ENCODE measurements around the gene HEATR5B.
"Not testable (repeated sequence)": the region's sequence is repeated elsewhere in the genome, so short reads cannot be mapped to it uniquely, and the experiment has no call there.

HEATR5B gene

GRCh38 chr2:37061013-37061711, 23.0 kb downstream of the HEATR5B start:
- DNase-seq: no peak

GRCh38 chr2:37060446-37060845, 23.7 kb downstream of the HEATR5B start:
- no peak for DNase-seq

- no peak for DNase-seq
Measured at GRCh38 chr2:37059841-37060240, 24.3 kb downstream of the HEATR5B start.

GRCh38 chr2:37052600-37053332, 31.4 kb downstream of the HEATR5B start:
- DNase-seq: no peak

GRCh38 chr2:37039580-37039979, 44.6 kb downstream of the HEATR5B start:
- no peak for DNase-seq

GRCh38 chr2:37037771-37038170, 46.4 kb downstream of the HEATR5B start:
- no peak for DNase-seq

GRCh38 chr2:37029758-37030157, 54.4 kb downstream of the HEATR5B start:
- no peak for DNase-seq

- DNase-seq: no peak
Measured at GRCh38 chr2:37026050-37026449, 58.1 kb downstream of the HEATR5B start.

- no peak for DNase-seq
Measured at GRCh38 chr2:37020887-37021796, 63.0 kb downstream of the HEATR5B start.

GRCh38 chr2:37020212-37020886, 63.8 kb downstream of the HEATR5B start:
- DNase-seq: no peak

- no peak for DNase-seq
Measured at GRCh38 chr2:37013315-37013641, 70.9 kb downstream of the HEATR5B start.

GRCh38 chr2:37011130-37011529, 73.0 kb downstream of the HEATR5B start:
- DNase-seq: no peak

- DNase-seq: no peak
Measured at GRCh38 chr2:37005118-37005868, 78.9 kb downstream of the HEATR5B start.

- no peak for DNase-seq
Measured at GRCh38 chr2:37000988-37001556, 83.1 kb downstream of the HEATR5B start.

- DNase-seq: no peak
Measured at GRCh38 chr2:37000318-37000717, 83.9 kb downstream of the HEATR5B start.

- DNase-seq: not testable (repeated sequence)
Measured at GRCh38 chr2:36999416-36999815, 84.8 kb downstream of the HEATR5B start.

GRCh38 chr2:36993841-36994620, 90.1 kb downstream of the HEATR5B start:
- DNase-seq: no peak

GRCh38 chr2:36988008-36988407, 96.2 kb downstream of the HEATR5B start:
- no peak for DNase-seq

- no peak for DNase-seq
Measured at GRCh38 chr2:36982467-36982866, 101.7 kb downstream of the HEATR5B start.

GRCh38 chr2:36981911-36982310, 102.3 kb downstream of the HEATR5B start:
- DNase-seq: no peak

GRCh38 chr2:36979007-36979406, 105.2 kb downstream of the HEATR5B start:
- DNase-seq: not testable (repeated sequence)
